ENCODE data around the gene FHIT.

The FHIT gene

GRCh38 chr3:60631509-60631908 lies 619.7 kb downstream of the FHIT start:
- Mint-ChIP-seq H3K27ac (no peak overlapping the region), H3K4me1 (peaks cover 48% of the 10 kb centered on the region), H3K27me3 (ENCODE audit: low read depth, poor library complexity) (peaks cover 3% of the 10 kb centered on the region), H3K36me3 (ENCODE audit: low read depth) (no peaks in the 10 kb centered on the region), H3K9me3 (no peaks in the 10 kb centered on the region), H3K4me3 (no peak overlapping the region)
- DNase-seq, result no peak
- TF ChIP-seq CTCF (IDR thresholded peaks at IDR 0.05), result no peak

DNA sequence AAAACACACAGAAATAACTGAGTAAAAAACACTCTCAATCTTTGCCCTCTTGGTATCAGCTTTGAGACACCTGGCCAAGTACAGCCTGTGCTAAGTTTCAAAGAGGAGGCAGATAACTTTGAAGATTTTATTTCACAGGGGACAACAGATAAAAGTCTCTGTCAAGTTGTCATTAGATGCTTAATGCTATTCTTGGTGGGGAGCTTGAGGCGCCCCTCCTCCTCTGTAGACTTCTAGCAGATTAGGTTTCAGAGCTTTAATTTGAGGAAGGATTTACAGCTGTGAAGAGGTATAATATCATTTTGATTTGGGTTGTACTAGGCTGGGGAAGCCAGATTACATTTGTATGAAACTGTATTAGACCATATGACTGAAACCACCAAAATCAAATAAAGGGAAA lies 620.3 kb downstream of the FHIT start:
- Mint-ChIP-seq H3K27me3 (ENCODE audit: low read depth, poor library complexity) (peaks cover 3% of the 10 kb centered on the region), H3K27ac (no peak overlapping the region), H3K9me3 (peaks cover 4% of the 10 kb centered on the region), H3K4me3 (no peak overlapping the region), H3K36me3 (ENCODE audit: low read depth) (no peaks in the 10 kb centered on the region), H3K4me1 (peaks cover 44% of the 10 kb centered on the region)
- no peak for DNase-seq
- no peak for TF ChIP-seq CTCF (IDR thresholded peaks at IDR 0.05)

GRCh38 chr3:60629816-60630215 lies 621.4 kb downstream of the FHIT start:
- no peak for TF ChIP-seq CTCF (IDR thresholded peaks at IDR 0.05)
- no peak overlapping the region for H3K27ac Mint-ChIP-seq
- no peaks in the 10 kb centered on the region for H3K36me3 Mint-ChIP-seq (ENCODE audit: low read depth)
- peaks cover 3% of the 10 kb centered on the region for H3K27me3 Mint-ChIP-seq (ENCODE audit: low read depth, poor library complexity)
- peaks cover 6% of the 10 kb centered on the region for H3K9me3 Mint-ChIP-seq
- H3K4me1 Mint-ChIP-seq, result peaks cover 44% of the 10 kb centered on the region
- DNase-seq, result no peak
- no peak overlapping the region for H3K4me3 Mint-ChIP-seq

- Mint-ChIP-seq H3K27me3 (ENCODE audit: low read depth, poor library complexity) (peaks cover under 1% of the 10 kb centered on the region), H3K4me3 (no peak overlapping the region)
- TF ChIP-seq CTCF (IDR thresholded peaks at IDR 0.05), result no peak
Measured at GRCh38 chr3:60622349-60622748, 628.9 kb downstream of the FHIT start.

GRCh38 chr3:60617188-60617587 lies 634.1 kb downstream of the FHIT start:
- H3K27ac Mint-ChIP-seq, result no peak overlapping the region
- peaks cover 22% of the 10 kb centered on the region for H3K9me3 Mint-ChIP-seq
- DNase-seq, result no peak
- no peak for TF ChIP-seq CTCF (IDR thresholded peaks at IDR 0.05)
- peaks cover 2% of the 10 kb centered on the region for H3K27me3 Mint-ChIP-seq (ENCODE audit: low read depth, poor library complexity)
- H3K4me3 Mint-ChIP-seq, result no peak overlapping the region
- no peaks in the 10 kb centered on the region for H3K4me1 Mint-ChIP-seq
- H3K36me3 Mint-ChIP-seq (ENCODE audit: low read depth), result peaks cover 7% of the 10 kb centered on the region

More at GRCh38 chr3:60622349-60622748, 628.9 kb downstream of the FHIT start:
- no peak for DNase-seq
- peaks cover 28% of the 10 kb centered on the region for H3K9me3 Mint-ChIP-seq
- no peaks in the 10 kb centered on the region for H3K4me1 Mint-ChIP-seq
- H3K36me3 Mint-ChIP-seq (ENCODE audit: low read depth), result peaks cover 7% of the 10 kb centered on the region
- no peak overlapping the region for H3K27ac Mint-ChIP-seq

GRCh38 chr3:60613769-60614303 lies 637.4 kb downstream of the FHIT start:
- TF ChIP-seq CTCF (IDR thresholded peaks at IDR 0.05), result no peak
- Mint-ChIP-seq H3K4me3 (no peak overlapping the region), H3K36me3 (ENCODE audit: low read depth) (no peaks in the 10 kb centered on the region), H3K27ac (no peak overlapping the region), H3K27me3 (ENCODE audit: low read depth, poor library complexity) (peaks cover 2% of the 10 kb centered on the region), H3K9me3 (peaks cover 8% of the 10 kb centered on the region), H3K4me1 (no peaks in the 10 kb centered on the region)
- DNase-seq, result no peak
